ENCODE data around the gene NADK. TPM values are rescaled to one million over a fixed set of nuclear protein-coding genes. Genes with fewer than 3 reads are reported as not detected.

Gene NADK
- total and polyA plus RNA-seq, 2 of the 13 experiments (the other 11 are each of a cell fraction or from before 2014, with no cell fraction given), result 56.6 to 60.1 TPM

- TF ChIP-seq YEATS4 (CRISPR knock-in tag; IDR thresholded peaks at IDR 0.05; ENCODE audit: borderline replicate concordance) (peak; percentile 48; the same call in 1 of the 2 replicates), HIVEP1 (CRISPR knock-in tag; IDR thresholded peaks at IDR 0.05) (peak; percentile 62; the same call in 1 of the 2 replicates), ZNF761 (CRISPR knock-in tag; conservative IDR thresholded peaks at IDR 0.05) (0 out of 2 replicates have a peak, but pooled peaks have one; percentile 58), XRCC5 (optimal IDR thresholded peaks at IDR 0.05; ENCODE audit: low read length) (peak; percentile 12), HOXA3 (CRISPR knock-in tag; IDR thresholded peaks at IDR 0.05) (peak; percentile 28; the same call in 1 of the 2 replicates), ZNF160 (CRISPR knock-in tag; IDR thresholded peaks at IDR 0.05) (0 out of 2 replicates have a peak, but pooled peaks have one; percentile 15), DZIP1 (CRISPR knock-in tag; IDR thresholded peaks at IDR 0.05) (0 out of 2 replicates have a peak, but pooled peaks have one; percentile 31), USF2 (IDR thresholded peaks at IDR 0.05; ENCODE audit: low read depth, low read length) (no peak), USF2 (CRISPR knock-in tag; IDR thresholded peaks at IDR 0.05; ENCODE audit: borderline replicate concordance) (no peak), CTCF (CRISPR knock-in tag; IDR thresholded peaks at IDR 0.05) (0 out of 2 replicates have a peak, but pooled peaks have one; percentile 12), TEAD3 (CRISPR knock-in tag; optimal IDR thresholded peaks at IDR 0.05; ENCODE audit: borderline replicate concordance) (peak; percentile 36), ZNF12 (CRISPR knock-in tag; IDR thresholded peaks at IDR 0.05) (0 out of 2 replicates have a peak, but pooled peaks have one; percentile 2), ZNF772 (CRISPR knock-in tag; IDR thresholded peaks at IDR 0.05) (peak; percentile 70; the same call in 1 of the 2 replicates), ZNF260 (CRISPR knock-in tag; IDR thresholded peaks at IDR 0.05; ENCODE audit: borderline replicate concordance, low read depth) (no peak), ZNF124 (CRISPR knock-in tag; IDR thresholded peaks at IDR 0.05) (0 out of 2 replicates have a peak, but pooled peaks have one; percentile 8), ZNF879 (CRISPR knock-in tag; IDR thresholded peaks at IDR 0.05) (0 out of 2 replicates have a peak, but pooled peaks have one; percentile 21), ZNF30 (CRISPR knock-in tag; IDR thresholded peaks at IDR 0.05) (no peak), MTA1 (CRISPR knock-in tag; IDR thresholded peaks at IDR 0.05; ENCODE audit: borderline replicate concordance) (0 out of 2 replicates have a peak, but pooled peaks have one; percentile 39), FOXO1 (CRISPR knock-in tag; IDR thresholded peaks at IDR 0.05) (0 out of 2 replicates have a peak, but pooled peaks have one; percentile 26)
Observed at GRCh38 chr1:1777950-1778662, at the start of gene NADK (continued).

Data from HepG2 (cell line).